ENCODE data around the gene SGMS1.

Gene SGMS1

GRCh38 chr10:50390302-50390701, 233.5 kb downstream of the SGMS1 start:
- no peak for DNase-seq (ENCODE audit: low spot score)
- in situ Hi-C loops (cut with MboI; ENCODE audit: low sequenced_read_pairs, unreplicated experiment) = no loop called here
- no peak for TF ChIP-seq CTCF (IDR thresholded peaks at IDR 0.05; ENCODE audit: borderline replicate concordance, control extremely low read depth, extremely low read depth, insufficient read depth, missing control alignments)

- in situ Hi-C loops (cut with MboI; ENCODE audit: low sequenced_read_pairs, unreplicated experiment) = no loop called here
- no peak for TF ChIP-seq CTCF (IDR thresholded peaks at IDR 0.05; ENCODE audit: borderline replicate concordance, control extremely low read depth, extremely low read depth, insufficient read depth, missing control alignments)
- DNase-seq (ENCODE audit: low spot score) = no peak
These were observed 235.6 kb downstream of the SGMS1 start for GRCh38 chr10:50388181-50388580.

GRCh38 chr10:50387732-50388073, 236.1 kb downstream of the SGMS1 start:
- no peak for DNase-seq (ENCODE audit: low spot score)
- TF ChIP-seq CTCF (IDR thresholded peaks at IDR 0.05; ENCODE audit: borderline replicate concordance, control extremely low read depth, extremely low read depth, insufficient read depth, missing control alignments) = no peak
- in situ Hi-C loops (cut with MboI; ENCODE audit: low sequenced_read_pairs, unreplicated experiment) = no loop called here

DNA sequence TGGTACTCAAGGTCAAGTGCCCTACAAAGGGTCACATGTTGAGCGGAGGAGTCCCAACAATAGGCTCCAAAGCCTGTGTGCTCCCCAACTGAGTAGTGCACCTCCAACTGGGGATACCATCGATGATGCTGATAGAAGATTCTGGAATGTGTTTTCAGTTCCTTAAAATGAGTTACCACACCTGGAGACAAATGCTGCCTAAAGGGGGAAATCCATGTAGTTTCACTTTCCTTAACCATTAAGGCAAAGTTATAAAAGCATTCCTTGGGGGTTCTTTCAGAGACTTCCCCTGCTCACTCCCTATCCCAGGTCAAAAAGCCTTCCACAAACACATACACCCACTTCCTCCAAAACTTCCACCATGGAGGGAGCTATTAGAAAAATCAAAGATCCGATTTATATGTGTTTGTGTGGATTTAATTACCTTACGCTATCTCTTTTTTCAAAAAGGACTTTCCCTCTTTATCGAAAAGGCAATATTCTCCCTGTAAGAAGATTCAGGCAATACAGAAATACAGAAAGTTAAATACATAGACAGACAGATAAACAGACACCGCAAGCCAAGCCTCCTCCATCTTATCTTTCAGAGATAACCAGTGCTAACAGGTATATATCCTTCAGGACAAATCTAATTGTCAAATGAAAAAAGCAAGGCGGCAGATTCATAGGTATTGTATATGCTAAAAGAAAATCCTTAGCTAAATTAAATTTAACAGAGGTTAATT, 236.6 kb downstream of the SGMS1 start:
- in situ Hi-C loops (cut with MboI; ENCODE audit: low sequenced_read_pairs, unreplicated experiment) = no loop called here

GRCh38 chr10:50385624-50386023, 238.1 kb downstream of the SGMS1 start:
- in situ Hi-C loops (cut with MboI; ENCODE audit: low sequenced_read_pairs, unreplicated experiment) = no loop called here
- no peak for TF ChIP-seq CTCF (IDR thresholded peaks at IDR 0.05; ENCODE audit: borderline replicate concordance, control extremely low read depth, extremely low read depth, insufficient read depth, missing control alignments)
- DNase-seq (ENCODE audit: low spot score) = no peak

More for the DNA sequence above, 236.6 kb downstream of the SGMS1 start:
- TF ChIP-seq CTCF (IDR thresholded peaks at IDR 0.05; ENCODE audit: borderline replicate concordance, control extremely low read depth, extremely low read depth, insufficient read depth, missing control alignments) = no peak
- DNase-seq (ENCODE audit: low spot score) = no peak

DNA sequence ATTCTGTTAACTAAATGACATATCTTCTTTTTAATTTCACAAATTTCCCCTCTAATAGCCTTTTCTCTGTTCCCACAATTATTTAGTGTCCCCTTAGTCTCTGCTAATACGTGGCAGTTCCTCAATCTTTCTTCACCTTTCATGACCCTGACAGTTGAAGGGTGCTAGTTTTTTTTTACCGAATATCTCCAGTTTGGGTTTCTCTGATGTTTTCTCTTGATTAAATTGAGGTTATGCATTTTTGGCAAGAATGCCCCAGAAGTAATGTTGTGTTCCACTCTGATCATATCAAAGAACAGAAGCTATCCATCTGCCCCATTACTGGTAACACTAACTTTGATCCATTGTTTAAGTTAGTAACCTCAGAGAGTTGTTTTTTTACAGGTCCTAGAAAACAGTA, 238.9 kb downstream of the SGMS1 start:
- in situ Hi-C loops (cut with MboI; ENCODE audit: low sequenced_read_pairs, unreplicated experiment) = no loop called here
- no peak for TF ChIP-seq CTCF (IDR thresholded peaks at IDR 0.05; ENCODE audit: borderline replicate concordance, control extremely low read depth, extremely low read depth, insufficient read depth, missing control alignments)
- no peak for DNase-seq (ENCODE audit: low spot score)

All from GM13976 (cell line).